Measurements from ENCODE around the gene RBKS. TPM values are rescaled to one million over a fixed set of nuclear protein-coding genes. Genes with fewer than 3 reads are reported as not detected.

RBKS gene
- total and polyA plus RNA-seq, 2 of the 13 experiments (the other 11 are each of a cell fraction or from before 2014, with no cell fraction given), result 7.7 to 8.3 TPM

- no peak overlapping the region for H3K4me2 ChIP-seq (ENCODE audit: low read depth, low read length)
- BruUV-seq (replicated peaks), result no TSS peak
- H3K9ac ChIP-seq (ENCODE audit: insufficient read depth, low read depth, low read length), result no peak overlapping the region
- ChIA-PET POLR2A (no interaction called here), CTCF (ENCODE audit: low intra/inter-chr PET ratio, low total read pairs) (no interaction called here)
- no peaks in the 10 kb centered on the region for H3K27me3 ChIP-seq (ENCODE audit: control insufficient read depth in 1 of 2, insufficient read depth in 2 of 2, low read length in 2 of 2)
- H2AFZ ChIP-seq (ENCODE audit: low read length), result no peak overlapping the region
- no peaks in the 10 kb centered on the region for H3K79me2 ChIP-seq (ENCODE audit: insufficient read depth, low read length)
- no peak overlapping the region for H3K27ac ChIP-seq (ENCODE audit: extremely low read length, insufficient read depth, low read length)
- intact Hi-C loops (cut with micrococcal nuclease; ENCODE audit: unreplicated experiment), result no loop called here
- H3K9me3 ChIP-seq (ENCODE audit: low read length), result no peaks in the 10 kb centered on the region
- in situ Hi-C loops (cut with HindIII; ENCODE audit: extremely low pct_ligation_motif_present, low pct_unique_long_range_greater_than_20kb), result no loop called here
- no peak for FAIRE-seq
- DNase-seq (ENCODE audit: low spot score), result no peak
- no peaks in the 10 kb centered on the region for H3K36me3 ChIP-seq (replicated peaks in 1 of 2; ENCODE audit: control insufficient read depth in 1 of 2, insufficient read depth in 2 of 2, low read length in 2 of 2)
- ATAC-seq, result no peak
- H4K20me1 ChIP-seq (ENCODE audit: insufficient read depth, low read length), result no peaks in the 10 kb centered on the region
- H3K4me3 ChIP-seq (replicated peaks in 1 of 3; ENCODE audit: insufficient read depth in 1 of 3, low read depth in 2 of 3, low read length in 3 of 3), result no peak overlapping the region
- TF ChIP-seq ZNF431 (CRISPR knock-in tag; IDR thresholded peaks at IDR 0.05; ENCODE audit: borderline replicate concordance, low read depth) (no peak), ATF7 (IDR thresholded peaks at IDR 0.05) (peak; percentile 65; the same call in 1 of the 2 replicates), ATF7 (CRISPR knock-in tag; IDR thresholded peaks at IDR 0.05) (no peak)
- H3K4me1 ChIP-seq (ENCODE audit: insufficient read depth, low read length), result no peaks in the 10 kb centered on the region
These were observed 51.7 kb downstream of the RBKS start for GRCh38 chr2:27838502-27838901.

GRCh38 chr2:27833931-27834330 is 56.3 kb downstream of the RBKS start:
- no peaks in the 10 kb centered on the region for H3K4me1 ChIP-seq (ENCODE audit: insufficient read depth, low read length)
- no peak overlapping the region for H3K27ac ChIP-seq (ENCODE audit: extremely low read length, insufficient read depth, low read length)
- no peaks in the 10 kb centered on the region for H3K79me2 ChIP-seq (ENCODE audit: insufficient read depth, low read length)
- ATAC-seq (no peak), DNase-seq (ENCODE audit: low spot score) (no peak), FAIRE-seq (no peak)
- no peaks in the 10 kb centered on the region for H3K9me3 ChIP-seq (ENCODE audit: low read length)
- ChIA-PET POLR2A (no interaction called here), CTCF (ENCODE audit: low intra/inter-chr PET ratio, low total read pairs) (no interaction called here)
- no peak overlapping the region for H3K4me2 ChIP-seq (ENCODE audit: low read depth, low read length)
- H2AFZ ChIP-seq (ENCODE audit: low read length), result no peak overlapping the region
- H3K27me3 ChIP-seq (ENCODE audit: control insufficient read depth in 1 of 2, insufficient read depth in 2 of 2, low read length in 2 of 2), result no peaks in the 10 kb centered on the region
- H3K9ac ChIP-seq (ENCODE audit: insufficient read depth, low read depth, low read length), result no peak overlapping the region
- H4K20me1 ChIP-seq (ENCODE audit: insufficient read depth, low read length), result no peaks in the 10 kb centered on the region
- BruUV-seq (replicated peaks), result no TSS peak
- intact Hi-C loops (cut with micrococcal nuclease; ENCODE audit: unreplicated experiment), result no loop called here
- H3K36me3 ChIP-seq (replicated peaks in 1 of 2; ENCODE audit: control insufficient read depth in 1 of 2, insufficient read depth in 2 of 2, low read length in 2 of 2), result no peaks in the 10 kb centered on the region
- no peak overlapping the region for H3K4me3 ChIP-seq (replicated peaks in 1 of 3; ENCODE audit: insufficient read depth in 1 of 3, low read depth in 2 of 3, low read length in 3 of 3)
- 62% methylated on average over 1 of the region's 1 CpG for WGBS (ENCODE audit: low lambda C conversion rate)
- in situ Hi-C loops (cut with HindIII; ENCODE audit: extremely low pct_ligation_motif_present, low pct_unique_long_range_greater_than_20kb), result no loop called here
- TF ChIP-seq GMEB2 (CRISPR knock-in tag; IDR thresholded peaks at IDR 0.05; ENCODE audit: low read depth) (no peak), ZNF383 (CRISPR knock-in tag; IDR thresholded peaks at IDR 0.05; ENCODE audit: borderline replicate concordance) (no peak), ZFP90 (CRISPR knock-in tag; IDR thresholded peaks at IDR 0.05; ENCODE audit: borderline replicate concordance) (no peak), MTF2 (CRISPR knock-in tag; IDR thresholded peaks at IDR 0.05; ENCODE audit: borderline replicate concordance) (no peak)
- TF ChIP-seq, protein P1, sequence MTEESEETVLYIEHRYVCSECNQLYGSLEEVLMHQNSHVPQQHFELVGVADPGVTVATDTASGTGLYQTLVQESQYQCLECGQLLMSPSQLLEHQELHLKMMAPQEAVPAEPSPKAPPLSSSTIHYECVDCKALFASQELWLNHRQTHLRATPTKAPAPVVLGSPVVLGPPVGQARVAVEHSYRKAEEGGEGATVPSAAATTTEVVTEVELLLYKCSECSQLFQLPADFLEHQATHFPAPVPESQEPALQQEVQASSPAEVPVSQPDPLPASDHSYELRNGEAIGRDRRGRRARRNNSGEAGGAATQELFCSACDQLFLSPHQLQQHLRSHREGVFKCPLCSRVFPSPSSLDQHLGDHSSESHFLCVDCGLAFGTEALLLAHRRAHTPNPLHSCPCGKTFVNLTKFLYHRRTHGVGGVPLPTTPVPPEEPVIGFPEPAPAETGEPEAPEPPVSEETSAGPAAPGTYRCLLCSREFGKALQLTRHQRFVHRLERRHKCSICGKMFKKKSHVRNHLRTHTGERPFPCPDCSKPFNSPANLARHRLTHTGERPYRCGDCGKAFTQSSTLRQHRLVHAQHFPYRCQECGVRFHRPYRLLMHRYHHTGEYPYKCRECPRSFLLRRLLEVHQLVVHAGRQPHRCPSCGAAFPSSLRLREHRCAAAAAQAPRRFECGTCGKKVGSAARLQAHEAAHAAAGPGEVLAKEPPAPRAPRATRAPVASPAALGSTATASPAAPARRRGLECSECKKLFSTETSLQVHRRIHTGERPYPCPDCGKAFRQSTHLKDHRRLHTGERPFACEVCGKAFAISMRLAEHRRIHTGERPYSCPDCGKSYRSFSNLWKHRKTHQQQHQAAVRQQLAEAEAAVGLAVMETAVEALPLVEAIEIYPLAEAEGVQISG (CRISPR knock-in tag; IDR thresholded peaks at IDR 0.05), result no peak
- TF ChIP-seq, protein P2, sequence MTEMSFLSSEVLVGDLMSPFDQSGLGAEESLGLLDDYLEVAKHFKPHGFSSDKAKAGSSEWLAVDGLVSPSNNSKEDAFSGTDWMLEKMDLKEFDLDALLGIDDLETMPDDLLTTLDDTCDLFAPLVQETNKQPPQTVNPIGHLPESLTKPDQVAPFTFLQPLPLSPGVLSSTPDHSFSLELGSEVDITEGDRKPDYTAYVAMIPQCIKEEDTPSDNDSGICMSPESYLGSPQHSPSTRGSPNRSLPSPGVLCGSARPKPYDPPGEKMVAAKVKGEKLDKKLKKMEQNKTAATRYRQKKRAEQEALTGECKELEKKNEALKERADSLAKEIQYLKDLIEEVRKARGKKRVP (CRISPR knock-in tag; IDR thresholded peaks at IDR 0.05), result no peak

Measured in HepG2 (cell line).